NCI-H510A (cell line): Measurements from ENCODE around the gene BARX1.
"Not testable (repeated sequence)": the region's sequence is repeated elsewhere in the genome, so short reads cannot be mapped to it uniquely, and the experiment has no call there.

ENCODE experiments used
- DNase-seq: peaks from one replicate; lab custom pipeline; 2025; lab: John Stamatoyannopoulos, UW

The BARX1 gene

DNA sequence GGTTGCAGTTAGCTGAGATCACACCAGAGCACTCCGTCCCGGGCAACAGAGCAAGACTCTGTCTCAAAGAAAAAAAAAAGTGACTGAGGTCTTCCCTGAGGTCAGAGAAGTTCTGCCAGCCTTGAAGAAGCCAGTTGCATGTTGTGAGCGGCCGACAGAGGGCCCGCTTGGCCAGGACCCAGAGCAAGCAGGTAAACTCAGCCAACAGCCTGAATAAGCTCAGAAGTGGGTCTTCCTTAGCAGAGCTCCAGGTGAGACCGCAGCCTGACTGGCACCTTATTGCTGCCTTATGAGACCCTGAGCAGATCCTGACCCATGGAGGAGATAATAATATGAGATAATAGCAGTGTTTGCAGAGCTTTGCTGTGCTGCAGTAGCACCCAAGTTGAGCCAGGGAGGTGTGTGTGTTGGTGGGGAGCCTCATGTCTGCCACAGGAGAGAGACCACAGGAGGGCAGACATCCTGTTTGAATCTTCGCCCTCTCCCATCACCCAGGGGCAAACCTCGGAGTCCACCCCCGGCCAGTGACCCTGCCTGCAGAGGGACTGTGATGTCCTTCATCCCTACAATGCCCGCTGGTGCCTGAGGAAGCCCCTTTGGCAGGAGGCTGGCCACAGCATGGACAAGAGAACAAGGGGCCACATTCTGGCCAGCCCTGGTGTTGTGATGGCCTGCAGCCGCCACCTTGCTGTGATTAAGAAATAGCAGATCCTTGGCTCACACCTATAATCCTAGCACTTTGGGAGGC, 10.8 kb upstream of the BARX1 start:
- no peak for DNase-seq

DNA sequence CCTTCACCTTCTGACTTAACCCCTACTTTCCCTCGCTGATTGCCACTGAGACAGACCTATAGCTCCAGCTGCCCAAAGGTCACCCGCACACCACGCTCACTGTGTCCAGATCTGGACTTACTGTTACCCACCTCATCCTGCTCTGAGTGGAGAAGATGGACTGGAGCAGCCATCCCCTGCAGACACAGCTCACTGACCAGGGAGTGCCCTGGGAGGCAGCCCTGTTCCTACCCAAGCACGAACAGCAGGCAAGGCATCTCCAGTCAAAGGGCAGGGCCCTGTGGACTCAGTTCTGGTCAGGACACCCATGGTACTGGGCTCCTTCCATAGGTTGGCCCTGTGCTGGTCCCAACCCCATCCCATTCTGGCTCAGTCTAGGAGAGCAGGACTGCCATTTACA, 9.5 kb upstream of the BARX1 start:
- no peak for DNase-seq

- DNase-seq = no peak
Measured at GRCh38 chr9:93963969-93964368, 8.8 kb upstream of the BARX1 start.

DNA sequence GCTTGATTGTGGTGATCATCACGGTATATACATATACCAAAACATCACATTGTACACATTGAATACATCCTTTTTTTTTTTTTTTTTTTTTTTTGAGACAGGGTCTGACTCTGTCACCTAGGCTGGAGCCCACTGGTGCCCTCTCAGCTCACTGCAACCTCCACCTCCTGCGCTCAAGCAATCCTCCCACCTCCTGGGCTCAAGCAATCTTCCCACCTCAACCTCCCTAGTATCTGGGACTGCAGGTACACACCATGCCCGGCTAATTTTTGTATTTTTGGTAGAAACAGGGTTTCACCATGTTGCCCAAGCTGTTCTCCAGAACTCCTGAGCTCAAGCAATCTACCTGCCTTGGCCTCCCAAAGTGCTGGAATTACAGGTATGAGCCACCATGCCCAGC, 8.3 kb upstream of the BARX1 start:
- DNase-seq = not testable (repeated sequence)

- peak; percentile 82 for DNase-seq
Measured at GRCh38 chr9:93962561-93963440, 7.6 kb upstream of the BARX1 start.

DNA sequence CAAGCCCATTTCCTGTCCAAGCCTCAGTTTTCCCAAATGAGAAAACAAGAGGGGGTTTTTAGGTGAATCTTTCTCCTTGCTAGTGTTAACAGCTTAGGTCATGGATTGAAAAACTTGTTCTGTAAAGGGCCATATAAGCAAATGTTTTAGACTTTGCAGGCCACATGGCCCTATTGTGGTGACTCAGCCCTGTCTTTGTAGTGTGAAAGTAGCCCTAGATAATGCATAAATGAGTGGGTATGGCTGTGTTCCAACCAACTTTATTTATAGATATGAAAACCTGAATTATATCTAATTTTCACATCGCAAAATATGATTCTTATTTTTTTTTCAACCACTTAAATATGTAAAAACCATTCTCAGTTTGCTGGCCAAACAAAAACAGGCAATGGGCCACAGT, 6.9 kb upstream of the BARX1 start:
- no peak for DNase-seq

- DNase-seq = no peak
Measured at GRCh38 chr9:93960971-93961841, 6.1 kb upstream of the BARX1 start.

GRCh38 chr9:93960221-93960970, 5.2 kb upstream of the BARX1 start:
- DNase-seq = no peak

GRCh38 chr9:93959739-93960154, 4.6 kb upstream of the BARX1 start:
- no peak for DNase-seq

- no peak for DNase-seq
Measured at GRCh38 chr9:93958819-93959682, 3.9 kb upstream of the BARX1 start.

GRCh38 chr9:93958121-93958818, 3.1 kb upstream of the BARX1 start:
- DNase-seq = no peak

DNA sequence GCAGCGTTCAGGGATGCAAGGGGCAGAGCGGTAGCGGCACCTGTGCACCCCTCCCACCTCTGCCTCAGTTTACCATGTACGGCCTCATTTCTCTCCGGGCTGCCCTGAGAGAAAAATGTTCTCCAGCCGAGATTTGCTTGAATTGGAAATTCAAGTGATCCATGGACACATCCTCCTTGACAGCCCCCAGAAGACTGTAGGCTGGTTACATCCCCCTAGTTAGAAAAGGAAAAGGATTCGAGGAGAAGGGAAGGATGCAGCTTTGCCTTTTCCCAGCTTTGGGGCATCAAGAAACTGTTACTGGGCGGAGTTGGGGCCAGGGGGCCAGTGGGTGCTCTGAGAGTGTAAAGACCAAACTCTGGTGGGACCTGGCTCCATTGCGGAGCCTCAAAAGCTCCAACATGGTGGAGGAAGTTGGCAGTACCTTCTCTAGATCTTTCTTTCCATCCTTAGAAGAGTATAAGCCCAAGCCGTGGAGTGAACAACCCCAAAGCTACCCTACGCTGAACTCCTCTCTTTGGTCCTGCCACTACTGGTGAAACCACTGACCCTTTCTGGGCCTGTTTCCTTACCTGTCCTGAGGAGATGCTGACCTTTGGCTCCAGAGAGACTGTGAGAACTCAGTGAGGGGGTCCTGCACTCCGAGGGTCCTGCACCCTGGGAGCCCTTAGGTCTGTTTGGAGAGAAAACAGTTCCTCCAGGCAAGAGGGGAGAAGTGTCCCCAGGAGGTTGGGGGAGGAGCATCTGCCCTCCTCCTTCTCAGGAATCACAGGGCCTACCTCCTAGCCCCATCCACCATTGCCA, 1.0 kb upstream of the BARX1 start:
- DNase-seq = no peak

DNA sequence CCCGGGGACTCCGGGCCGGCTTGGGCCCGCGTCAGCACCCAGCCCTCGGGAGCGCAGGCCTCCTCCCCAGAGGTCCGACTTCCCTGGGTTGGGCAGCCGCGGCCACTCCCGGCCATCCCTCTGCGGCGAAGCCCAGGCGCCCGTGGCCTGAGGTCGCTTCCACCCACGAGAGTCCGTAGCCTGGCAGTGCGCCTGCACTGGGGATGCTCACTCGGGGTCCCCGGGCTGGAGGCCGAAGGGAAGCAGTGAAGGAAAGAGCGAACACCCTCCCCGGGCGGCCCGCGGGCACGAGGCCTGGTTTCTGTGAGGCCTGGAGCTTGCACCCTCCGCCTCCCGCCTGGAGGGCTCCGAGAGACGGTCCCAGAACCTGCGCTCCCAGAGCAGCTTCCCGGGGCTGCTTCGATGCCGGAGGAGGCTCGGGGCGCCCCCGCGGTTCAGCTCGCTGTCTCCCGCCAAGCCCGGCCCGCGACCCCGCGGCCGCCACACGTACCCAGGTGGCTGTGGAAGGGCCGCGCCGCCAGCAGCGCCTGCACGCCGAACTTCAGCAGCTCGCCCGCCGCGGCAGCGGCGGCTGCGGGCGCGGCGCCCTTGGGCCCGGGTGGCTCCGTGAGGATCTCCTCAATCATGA, 607 bp downstream of the BARX1 start:
- peak; percentile 26 for DNase-seq

- DNase-seq = no peak
Measured at GRCh38 chr9:93953496-93954433, 1.4 kb downstream of the BARX1 start.

- peak; percentile 47 for DNase-seq
Measured at GRCh38 chr9:93952784-93953495, 2.2 kb downstream of the BARX1 start.

GRCh38 chr9:93952119-93952783, 2.9 kb downstream of the BARX1 start:
- DNase-seq = no peak
